PFSK-1 (cell line): Measurements from ENCODE around the gene PLCD4.

Experiments used
- FOXP2 ChIP-seq: optimal IDR thresholded peaks from 2 replicates; pipeline ENCODE3; 2011; ENCODE audit warnings: borderline replicate concordance, control low read depth, inconsistent platforms; ENCODE audit not compliant: insufficient read depth; ENCODE audit errors: extremely low read length, extremely low read depth
- POLR2AphosphoS5 ChIP-seq: IDR thresholded peaks from 2 replicates; pipeline ENCODE4 v1.6.1; 2012; ENCODE audit warnings: low read depth, mild to moderate bottlenecking, control low read depth, low read length, moderate library complexity
- SIN3A ChIP-seq: IDR thresholded peaks from 2 replicates; pipeline ENCODE4 v1.6.1; 2012; ENCODE audit warnings: mild to moderate bottlenecking, low read length, moderate library complexity, borderline replicate concordance; ENCODE audit not compliant: insufficient read depth
- TAF1 ChIP-seq: IDR thresholded peaks from 2 replicates; pipeline ENCODE4 v1.6.1; 2012; ENCODE audit warnings: low read length, control low read depth, borderline replicate concordance; ENCODE audit not compliant: insufficient read depth
- TF ChIP-seq, protein P1 (sequence below), 2 experiments: IDR thresholded peaks; 2 replicates each; pipeline versions ENCODE4 v1.6.1 to v1.8.0; 2011 to 2012; ENCODE audit warnings: low read depth in 2 of 2, low read length in 2 of 2, control low read depth in 1 of 2, inconsistent platforms in 1 of 2, mild to moderate bottlenecking in 1 of 2, moderate library complexity in 1 of 2; ENCODE audit not compliant: insufficient read depth in 1 of 2

Gene PLCD4

DNA sequence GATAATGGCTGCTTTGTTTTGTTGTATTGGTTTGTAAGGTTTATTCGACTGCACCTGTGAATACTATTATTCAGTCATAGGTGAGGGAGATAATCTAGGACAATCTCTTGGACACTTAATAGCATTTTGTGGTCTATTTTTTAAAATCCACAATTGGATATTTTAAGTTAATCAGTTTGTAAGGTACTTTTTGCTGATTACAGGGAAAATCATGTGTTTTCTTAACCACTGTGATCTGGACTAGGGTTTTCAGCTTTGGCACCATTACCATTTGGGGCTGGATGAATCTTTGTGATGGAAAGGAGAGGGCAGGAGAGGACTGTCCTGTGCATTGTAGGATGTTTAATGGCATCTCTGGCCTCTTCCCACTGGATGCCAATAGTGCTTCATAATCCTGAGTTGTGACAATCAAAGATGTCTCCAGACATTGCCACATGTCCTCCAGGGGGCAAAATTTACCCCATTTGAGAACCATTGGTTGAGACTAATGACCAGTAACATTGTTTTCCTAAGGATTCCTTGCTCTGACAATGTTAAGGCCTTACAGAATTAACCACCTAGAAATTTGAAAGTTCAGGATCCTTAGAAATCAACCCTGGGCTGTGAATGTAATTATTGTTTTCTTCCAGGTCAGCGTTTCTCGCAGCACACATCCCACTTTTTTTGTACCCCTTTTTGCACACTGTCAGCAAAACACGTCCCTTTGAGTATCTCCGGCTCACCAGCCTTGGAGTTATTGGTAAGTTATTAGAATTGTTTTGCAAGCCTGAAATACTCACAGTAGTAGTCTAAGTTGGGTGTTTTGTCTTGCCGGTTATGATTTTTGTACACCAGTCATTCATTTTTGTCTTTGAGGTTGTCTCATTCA, 23.5 kb upstream of the PLCD4 start:
- TF ChIP-seq, protein P1, sequence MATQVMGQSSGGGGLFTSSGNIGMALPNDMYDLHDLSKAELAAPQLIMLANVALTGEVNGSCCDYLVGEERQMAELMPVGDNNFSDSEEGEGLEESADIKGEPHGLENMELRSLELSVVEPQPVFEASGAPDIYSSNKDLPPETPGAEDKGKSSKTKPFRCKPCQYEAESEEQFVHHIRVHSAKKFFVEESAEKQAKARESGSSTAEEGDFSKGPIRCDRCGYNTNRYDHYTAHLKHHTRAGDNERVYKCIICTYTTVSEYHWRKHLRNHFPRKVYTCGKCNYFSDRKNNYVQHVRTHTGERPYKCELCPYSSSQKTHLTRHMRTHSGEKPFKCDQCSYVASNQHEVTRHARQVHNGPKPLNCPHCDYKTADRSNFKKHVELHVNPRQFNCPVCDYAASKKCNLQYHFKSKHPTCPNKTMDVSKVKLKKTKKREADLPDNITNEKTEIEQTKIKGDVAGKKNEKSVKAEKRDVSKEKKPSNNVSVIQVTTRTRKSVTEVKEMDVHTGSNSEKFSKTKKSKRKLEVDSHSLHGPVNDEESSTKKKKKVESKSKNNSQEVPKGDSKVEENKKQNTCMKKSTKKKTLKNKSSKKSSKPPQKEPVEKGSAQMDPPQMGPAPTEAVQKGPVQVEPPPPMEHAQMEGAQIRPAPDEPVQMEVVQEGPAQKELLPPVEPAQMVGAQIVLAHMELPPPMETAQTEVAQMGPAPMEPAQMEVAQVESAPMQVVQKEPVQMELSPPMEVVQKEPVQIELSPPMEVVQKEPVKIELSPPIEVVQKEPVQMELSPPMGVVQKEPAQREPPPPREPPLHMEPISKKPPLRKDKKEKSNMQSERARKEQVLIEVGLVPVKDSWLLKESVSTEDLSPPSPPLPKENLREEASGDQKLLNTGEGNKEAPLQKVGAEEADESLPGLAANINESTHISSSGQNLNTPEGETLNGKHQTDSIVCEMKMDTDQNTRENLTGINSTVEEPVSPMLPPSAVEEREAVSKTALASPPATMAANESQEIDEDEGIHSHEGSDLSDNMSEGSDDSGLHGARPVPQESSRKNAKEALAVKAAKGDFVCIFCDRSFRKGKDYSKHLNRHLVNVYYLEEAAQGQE (IDR thresholded peaks at IDR 0.05; ENCODE audit: insufficient read depth in 1 of 2, low read depth in 2 of 2, low read length in 2 of 2): no peak
- no peak for TF ChIP-seq FOXP2
- no peak for TF ChIP-seq POLR2AphosphoS5
- no peak for TF ChIP-seq SIN3A

DNA sequence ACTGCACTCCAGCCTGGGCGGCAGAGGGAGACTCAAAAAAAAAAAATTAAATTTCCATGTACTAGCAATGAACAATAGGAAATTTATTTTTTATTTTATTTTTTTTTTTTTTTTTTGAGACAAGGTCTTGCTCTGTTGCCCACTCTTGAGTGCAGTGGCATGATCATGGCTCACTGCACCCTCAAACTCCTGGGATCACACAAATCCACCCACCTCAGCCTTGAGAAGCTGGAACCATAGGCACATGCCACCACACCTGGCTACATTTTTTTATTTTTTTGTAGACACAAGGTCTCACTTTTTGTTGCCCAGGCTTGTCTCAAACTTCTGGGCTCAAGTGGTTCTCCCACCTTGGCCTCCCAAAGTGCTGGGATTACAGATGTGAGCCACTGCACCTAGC, 22.2 kb upstream of the PLCD4 start:
- TF ChIP-seq, protein P1 (IDR thresholded peaks at IDR 0.05; ENCODE audit: insufficient read depth in 1 of 2, low read depth in 2 of 2, low read length in 2 of 2): no peak
- no peak for TF ChIP-seq FOXP2
- TF ChIP-seq TAF1: no peak
- TF ChIP-seq POLR2AphosphoS5: no peak

DNA sequence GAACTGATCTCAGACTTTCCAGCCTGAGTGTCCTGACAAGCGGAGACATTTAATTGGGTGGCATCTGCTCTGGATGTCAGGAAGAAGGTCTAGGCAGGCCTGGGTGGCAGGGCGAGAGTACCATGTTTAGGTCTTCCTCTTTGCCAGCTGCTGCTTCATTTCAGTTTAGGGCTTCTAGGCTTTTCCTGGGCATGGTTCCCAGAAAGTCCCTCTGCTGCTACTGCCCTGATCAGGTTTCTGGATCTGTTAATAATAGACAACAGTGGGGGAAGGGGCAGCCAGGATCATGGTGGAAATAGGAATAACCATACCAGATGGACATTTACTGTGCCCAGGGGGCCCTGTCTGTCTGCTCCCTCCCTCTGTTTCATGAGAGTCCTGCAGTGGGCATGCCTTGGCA, 2.3 kb upstream of the PLCD4 start:
- TF ChIP-seq TAF1: no peak
- TF ChIP-seq SIN3A: no peak
- no peak for TF ChIP-seq FOXP2
- TF ChIP-seq, protein P1 (IDR thresholded peaks at IDR 0.05; ENCODE audit: insufficient read depth in 1 of 2, low read depth in 2 of 2, low read length in 2 of 2): no peak
- no peak for TF ChIP-seq POLR2AphosphoS5

DNA sequence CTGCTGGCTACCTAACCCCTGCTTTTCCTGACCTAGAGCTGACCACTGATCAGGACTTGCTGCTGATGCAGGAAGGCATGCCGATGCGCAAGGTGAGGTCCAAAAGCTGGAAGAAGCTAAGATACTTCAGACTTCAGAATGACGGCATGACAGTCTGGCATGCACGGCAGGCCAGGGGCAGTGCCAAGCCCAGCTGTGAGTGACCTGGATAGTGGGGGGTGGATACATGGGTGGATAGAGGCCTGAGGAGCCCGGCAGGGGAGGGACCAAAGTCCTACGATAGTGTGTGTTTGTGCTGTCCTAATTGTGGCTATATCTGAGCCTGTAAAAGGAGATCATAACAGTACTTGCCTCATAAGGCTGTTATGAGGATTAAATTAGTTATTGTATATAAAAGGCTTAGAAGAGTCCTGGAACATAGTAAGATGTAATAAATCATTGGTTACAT, 8.2 kb downstream of the PLCD4 start:
- TF ChIP-seq, protein P1 (IDR thresholded peaks at IDR 0.05; ENCODE audit: insufficient read depth in 1 of 2, low read depth in 2 of 2, low read length in 2 of 2): no peak
- TF ChIP-seq FOXP2 (no peak), SIN3A (no peak), POLR2AphosphoS5 (no peak), TAF1 (no peak)

DNA sequence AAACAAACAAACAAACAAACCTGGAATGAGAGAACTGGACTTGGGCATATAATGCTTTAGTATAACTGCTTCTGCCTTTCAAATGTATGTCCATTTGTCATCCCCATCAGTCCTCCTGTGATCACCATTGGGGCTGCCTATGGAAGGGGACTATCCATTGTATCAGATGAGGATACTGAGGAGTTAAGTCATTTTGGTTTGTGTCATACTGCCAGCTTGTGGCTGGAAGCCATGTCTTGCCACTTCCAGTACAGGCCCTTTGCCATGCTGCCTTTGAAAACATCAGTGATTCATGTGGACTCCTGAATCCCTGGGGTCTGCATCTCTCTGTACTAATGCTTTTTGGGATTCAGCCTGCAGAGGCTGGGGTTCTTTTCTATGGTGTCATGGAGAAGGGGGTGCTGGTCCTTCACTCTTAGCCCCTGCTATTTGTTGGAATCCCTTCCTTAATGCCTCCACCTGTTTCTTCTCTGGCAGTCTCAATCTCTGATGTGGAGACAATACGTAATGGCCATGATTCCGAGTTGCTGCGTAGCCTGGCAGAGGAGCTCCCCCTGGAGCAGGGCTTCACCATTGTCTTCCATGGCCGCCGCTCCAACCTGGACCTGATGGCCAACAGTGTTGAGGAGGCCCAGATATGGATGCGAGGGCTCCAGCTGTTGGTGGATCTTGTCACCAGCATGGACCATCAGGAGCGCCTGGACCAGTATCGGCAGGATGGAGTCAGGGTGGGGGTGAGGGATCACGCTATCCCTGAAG, 10.6 kb downstream of the PLCD4 start:
- TF ChIP-seq SIN3A: no peak
- TF ChIP-seq, protein P1 (IDR thresholded peaks at IDR 0.05; ENCODE audit: insufficient read depth in 1 of 2, low read depth in 2 of 2, low read length in 2 of 2): no peak
- no peak for TF ChIP-seq TAF1
- TF ChIP-seq FOXP2: no peak
- no peak for TF ChIP-seq POLR2AphosphoS5
